Measurements from ENCODE around the gene S100A3.
"Not testable (repeated sequence)": the region's sequence is repeated elsewhere in the genome, so short reads cannot be mapped to it uniquely, and the experiment has no call there.

The S100A3 gene, protein sequence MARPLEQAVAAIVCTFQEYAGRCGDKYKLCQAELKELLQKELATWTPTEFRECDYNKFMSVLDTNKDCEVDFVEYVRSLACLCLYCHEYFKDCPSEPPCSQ

DNA sequence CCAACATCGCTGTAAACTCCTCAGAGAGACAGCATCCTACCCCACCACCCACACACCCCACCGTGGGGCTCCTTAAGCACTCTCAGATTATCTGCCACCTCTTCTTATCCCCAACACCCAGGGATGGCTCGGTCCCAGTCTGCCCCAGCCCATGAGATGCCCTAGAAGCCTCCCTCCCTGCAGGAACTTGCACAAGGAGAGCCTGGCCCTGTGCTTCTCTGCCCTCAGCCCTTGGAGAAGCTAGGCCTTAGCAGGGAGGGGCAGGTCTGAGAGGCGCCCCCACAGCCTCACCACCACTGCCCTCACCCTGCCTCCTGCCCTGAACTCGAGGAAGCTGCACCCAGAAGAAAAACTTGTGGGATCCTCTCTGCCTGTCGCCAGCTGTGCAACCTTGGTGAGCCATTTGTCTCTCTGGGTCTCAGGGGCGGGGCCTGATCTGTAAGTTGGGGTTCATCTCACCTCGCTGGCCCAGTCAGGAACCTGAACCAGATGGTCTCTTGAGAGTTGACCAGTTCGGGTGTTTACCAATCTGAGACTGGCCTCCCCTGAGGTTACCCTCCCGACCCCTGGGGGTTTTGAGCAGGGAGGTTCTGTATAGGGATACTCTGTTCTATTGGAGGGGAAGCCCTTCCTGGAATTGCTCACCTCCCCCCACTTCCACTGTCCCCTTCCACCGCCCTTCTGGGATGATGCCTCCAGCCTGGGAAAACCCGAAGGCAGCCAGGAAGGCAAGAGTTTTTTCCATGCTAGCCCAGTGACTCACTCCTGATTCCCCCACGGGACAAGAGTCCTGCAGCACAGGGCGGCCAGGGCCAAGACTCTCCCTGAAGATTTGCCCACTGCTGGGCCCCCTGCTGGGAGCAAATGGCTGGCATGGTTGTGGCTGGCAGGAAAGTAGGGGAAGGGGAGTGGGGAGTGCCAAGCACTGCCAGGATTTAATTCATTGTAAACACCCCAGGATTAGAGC is at the start of gene S100A3:
Gene S100A3 (minus strand): TSS at position 537 of the 967 bp plus-strand sequence. CDS start 773 bp downstream, outside the sequence.
- no peak within 1 kb of the TSS for H3K4me3 ChIP-seq
- H3K4me1 ChIP-seq: peaks cover 83 to 97% (median 88%) of the 10 kb centered on the region in 10 experiments
- H3K36me3 ChIP-seq: peaks cover 0 to 9% (median 6%) of the 10 kb centered on the region in 11 experiments; a peak in 12 of 22 replicates
- peak within 1 kb of the TSS; percentile 86 to 100 (median 95) for H3K4me2 ChIP-seq
- no peaks in the 10 kb centered on the region for H3K9me3 ChIP-seq (replicated peaks in 1 of 11)
- H3K9ac ChIP-seq: peak within 1 kb of the TSS in 7 of 11 experiments; percentile 1 to 43 (median 24); a peak in 7 of 22 replicates
- no peak for TF ChIP-seq Cebpa-rat (IDR thresholded peaks at IDR 0.05)
- peak within 1 kb of the TSS in 8 of 11 experiments; percentile 38 to 83 (median 67); a peak in 14 of 22 replicates for H3K27ac ChIP-seq
- H4K20me1 ChIP-seq: peaks cover 0 to 14% (median 0%) of the 10 kb centered on the region in 11 experiments; a peak in 6 of 22 replicates
- H3K27me3 ChIP-seq: no peaks in the 10 kb centered on the region

DNA sequence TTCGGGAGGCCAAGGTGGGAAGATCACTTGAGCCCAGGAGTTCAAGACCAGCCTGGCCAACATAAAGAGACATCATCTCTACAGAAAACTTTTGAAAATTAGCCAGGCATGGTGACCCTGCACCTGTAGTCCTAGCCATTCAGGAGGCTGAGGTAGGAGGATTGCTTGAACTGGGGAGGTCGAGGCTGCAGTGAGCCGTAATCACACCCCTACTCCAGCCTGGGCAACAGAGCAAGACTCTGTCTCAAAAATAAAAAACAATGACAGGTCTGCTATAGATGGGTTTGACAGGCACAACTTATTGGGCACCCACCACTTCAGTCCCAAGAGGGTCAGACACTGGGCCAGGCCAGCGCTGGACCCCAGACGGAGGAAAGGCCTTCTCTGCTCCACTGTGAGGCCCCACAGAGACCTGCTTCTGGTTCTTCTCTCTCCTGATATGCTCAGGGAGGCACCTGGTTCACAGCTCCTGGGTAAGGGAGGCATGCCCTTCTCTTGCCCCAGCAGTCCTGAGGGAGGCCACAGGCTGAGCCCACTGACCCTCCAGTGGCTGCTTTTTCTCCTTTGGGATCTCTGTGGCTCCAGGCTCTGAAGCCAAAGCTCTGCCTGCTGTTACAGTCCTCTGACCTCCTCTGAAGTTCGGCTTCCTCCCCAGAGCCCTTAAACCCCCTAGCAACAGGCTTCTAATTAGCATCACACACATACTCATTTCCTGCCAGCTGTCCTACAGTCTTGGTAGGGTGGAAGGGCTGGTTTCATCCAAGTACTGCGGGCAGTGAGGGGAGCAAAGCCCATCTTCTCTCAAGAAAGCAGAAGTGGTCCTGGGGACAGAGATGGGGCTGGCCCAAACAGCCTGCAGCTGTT is 49.5 kb upstream of the S100A3 start:
- H3K36me3 ChIP-seq: no peaks in the 10 kb centered on the region
- peak overlapping the region; percentile 79 to 97 (median 91) for H3K4me2 ChIP-seq
- peak in 1 of 11 experiments; percentile 36; a peak in 1 of 22 replicates for TF ChIP-seq Cebpa-rat (IDR thresholded peaks at IDR 0.05)
- peak overlapping the region in 6 of 10 experiments; percentile 32 to 53 (median 46); a peak in 8 of 20 replicates for H3K4me3 ChIP-seq
- peak overlapping the region; percentile 90 to 99 (median 95) for H3K27ac ChIP-seq
- no peaks in the 10 kb centered on the region for H3K9me3 ChIP-seq (replicated peaks in 1 of 11)
- H3K4me1 ChIP-seq: peaks cover 60 to 76% (median 71%) of the 10 kb centered on the region in 10 experiments
- no peaks in the 10 kb centered on the region for H4K20me1 ChIP-seq
- peak overlapping the region; percentile 77 to 90 (median 85); a peak in 21 of 22 replicates for H3K9ac ChIP-seq
- no peaks in the 10 kb centered on the region for H3K27me3 ChIP-seq

DNA sequence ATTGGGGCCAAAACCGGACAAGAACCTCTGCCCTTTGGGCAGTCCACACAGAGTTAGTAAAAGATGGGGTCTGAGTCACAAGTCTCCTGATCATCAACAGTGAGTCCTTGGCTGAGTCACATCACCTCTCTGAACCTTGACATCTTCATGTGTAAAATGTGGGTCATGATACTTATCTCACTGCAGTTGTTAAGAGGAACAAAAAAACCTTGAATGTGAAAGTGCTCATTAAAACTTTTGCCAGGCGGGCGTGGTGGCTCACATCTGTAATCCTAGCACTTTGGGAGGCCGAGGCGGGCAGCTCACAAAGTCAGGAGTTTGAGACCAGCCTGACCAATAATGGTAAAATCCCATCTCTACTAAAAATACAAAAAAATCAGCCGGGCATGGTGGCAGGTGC is 48.1 kb upstream of the S100A3 start:
- Histone ChIP-seq H3K36me3 (no peaks in the 10 kb centered on the region), H3K27me3 (no peaks in the 10 kb centered on the region), H4K20me1 (no peaks in the 10 kb centered on the region), H3K9me3 (replicated peaks in 1 of 11) (no peaks in the 10 kb centered on the region), H3K4me1 (peaks cover 51 to 64% (median 61%) of the 10 kb centered on the region in 10 experiments), H3K9ac (peak overlapping the region in 5 of 11 experiments; percentile 17 to 88 (median 83); a peak in 5 of 22 replicates), H3K4me3 (no peak overlapping the region), H3K27ac (peak overlapping the region in 10 of 11 experiments; percentile 91 to 99 (median 96); a peak in 20 of 22 replicates), H3K4me2 (peak overlapping the region; percentile 39 to 97 (median 91))
- no peak for TF ChIP-seq Cebpa-rat (IDR thresholded peaks at IDR 0.05)

DNA sequence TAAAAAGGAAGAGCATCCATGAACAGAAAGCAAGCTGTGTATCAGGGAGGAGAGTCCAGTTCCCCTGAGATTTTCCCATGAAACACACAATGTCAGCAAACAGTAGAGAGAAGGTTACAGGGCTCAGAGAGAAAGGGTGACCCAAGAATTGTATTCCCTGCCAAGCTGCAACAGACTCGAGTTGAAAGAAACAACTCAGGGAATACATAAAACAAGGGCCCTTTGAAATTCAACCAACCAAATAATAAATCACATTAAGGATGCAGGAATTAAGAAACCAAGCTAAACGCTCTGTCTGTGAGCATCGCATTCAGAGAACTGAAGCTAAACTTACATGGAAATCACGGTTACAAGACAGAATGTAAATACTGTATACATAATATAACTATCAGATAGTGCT is 43.7 kb upstream of the S100A3 start:
- Histone ChIP-seq H3K9ac (no peak overlapping the region), H3K36me3 (no peaks in the 10 kb centered on the region), H3K4me2 (no peak overlapping the region), H4K20me1 (no peaks in the 10 kb centered on the region), H3K4me1 (peaks cover 12 to 34% (median 27%) of the 10 kb centered on the region in 10 experiments), H3K27ac (no peak overlapping the region), H3K9me3 (replicated peaks in 1 of 11) (no peaks in the 10 kb centered on the region), H3K4me3 (no peak overlapping the region), H3K27me3 (no peaks in the 10 kb centered on the region)
- no peak for TF ChIP-seq Cebpa-rat (IDR thresholded peaks at IDR 0.05)

DNA sequence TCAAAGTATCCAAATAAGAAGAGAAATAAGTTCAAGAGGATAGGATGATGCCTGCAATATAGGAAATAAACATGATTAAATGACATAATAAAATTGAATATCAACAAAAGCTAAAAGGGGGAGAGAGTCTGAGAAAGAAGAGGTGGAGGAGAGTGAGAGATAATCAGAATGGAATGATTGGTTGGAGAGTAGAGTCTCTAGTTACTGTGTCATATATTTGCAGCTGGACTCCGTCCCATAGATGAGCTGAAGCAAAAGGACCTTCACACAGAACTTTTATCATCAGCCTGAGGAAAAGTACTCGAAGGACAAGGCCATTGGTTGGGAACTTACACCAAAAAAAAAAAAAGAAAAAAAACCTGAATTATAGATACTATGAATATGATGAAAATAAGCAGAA is 39.4 kb upstream of the S100A3 start:
- Histone ChIP-seq H3K36me3 (no peaks in the 10 kb centered on the region), H3K4me3 (no peak overlapping the region), H3K4me1 (peaks cover 9 to 32% (median 21%) of the 10 kb centered on the region in 10 experiments), H3K9ac (no peak overlapping the region), H3K9me3 (replicated peaks in 1 of 11) (no peaks in the 10 kb centered on the region), H3K27me3 (no peaks in the 10 kb centered on the region), H3K4me2 (peak overlapping the region in 8 of 11 experiments; percentile 8 to 64 (median 46); a peak in 5 of 22 replicates), H3K27ac (no peak overlapping the region), H4K20me1 (no peaks in the 10 kb centered on the region)
- no peak for TF ChIP-seq Cebpa-rat (IDR thresholded peaks at IDR 0.05)

DNA sequence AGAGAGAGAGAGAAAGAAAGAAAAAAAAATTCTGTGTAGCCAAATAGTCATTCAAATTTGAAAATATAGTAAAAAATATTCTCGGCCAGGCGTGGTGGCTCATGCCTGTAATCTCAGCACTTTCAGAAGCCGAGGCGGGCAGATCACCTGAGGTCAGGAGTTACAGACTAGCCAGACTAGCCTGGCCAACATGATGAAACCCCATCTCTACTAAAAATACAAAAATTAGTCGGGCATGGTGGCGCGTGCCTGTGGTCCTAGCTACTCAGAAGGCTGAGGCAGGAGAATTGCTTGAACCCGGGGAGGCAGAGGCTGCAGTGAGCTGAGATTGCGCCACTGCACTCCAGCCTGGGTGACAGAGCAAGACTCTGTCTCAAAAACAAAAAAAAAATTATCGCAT is 39.0 kb upstream of the S100A3 start:
- not testable (repeated sequence) for H3K36me3 ChIP-seq; H3K9ac ChIP-seq; H4K20me1 ChIP-seq; H3K27ac ChIP-seq; H3K9me3 ChIP-seq (replicated peaks in 1 of 11); H3K27me3 ChIP-seq; H3K4me3 ChIP-seq
- Histone ChIP-seq H3K4me1 (peaks cover 9 to 31% (median 21%) of the 10 kb centered on the region in 10 experiments), H3K4me2 (peak overlapping the region in 9 of 11 experiments; percentile 34 to 64 (median 55); a peak in 14 of 22 replicates)

DNA sequence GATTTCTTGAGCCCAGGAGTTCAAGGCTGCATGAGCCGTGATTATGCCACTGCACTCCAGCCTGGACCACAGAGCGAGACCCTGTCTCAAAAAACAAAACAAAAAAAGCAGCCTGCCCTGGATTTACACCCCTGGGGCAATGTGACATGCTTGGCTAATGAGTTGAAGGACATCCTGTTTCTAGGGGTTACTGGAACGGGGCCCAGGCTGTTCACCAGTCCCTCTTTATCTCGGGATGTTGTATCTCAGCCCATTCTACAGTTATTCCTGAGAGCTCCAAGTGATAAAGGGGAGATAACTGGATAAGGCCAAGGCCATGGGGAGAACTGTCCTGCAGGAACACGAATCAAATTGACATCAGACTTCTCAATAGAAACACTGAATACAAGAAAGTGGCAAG is 38.3 kb upstream of the S100A3 start:
- TF ChIP-seq Cebpa-rat (IDR thresholded peaks at IDR 0.05): no peak
- Histone ChIP-seq H3K4me1 (peaks cover 9 to 27% (median 21%) of the 10 kb centered on the region in 10 experiments), H3K4me2 (peak overlapping the region in 9 of 11 experiments; percentile 34 to 64 (median 55); a peak in 19 of 22 replicates)

DNA sequence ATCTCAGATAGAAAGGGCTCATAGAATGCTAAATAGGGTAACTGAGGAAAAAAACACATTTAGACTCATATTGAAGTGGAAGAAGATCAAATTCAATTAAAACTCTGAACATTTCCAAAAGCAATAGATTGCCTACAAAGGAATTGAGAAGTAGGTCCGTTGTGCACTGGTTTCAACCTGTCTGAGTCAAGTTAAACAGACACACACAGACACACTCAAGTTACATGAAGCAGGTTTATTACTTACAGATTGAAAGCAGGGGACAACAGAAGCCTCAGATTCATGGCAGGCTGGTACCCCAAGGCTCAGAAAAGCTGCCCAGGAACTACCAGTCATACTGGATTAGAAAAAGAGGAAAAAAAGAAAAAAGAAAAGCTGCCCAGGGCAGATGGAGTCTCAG is 37.3 kb upstream of the S100A3 start:
- Histone ChIP-seq H3K4me1 (peaks cover 9 to 27% (median 21%) of the 10 kb centered on the region in 10 experiments), H3K36me3 (no peaks in the 10 kb centered on the region), H3K27ac (0 out of 22 replicates have a peak overlapping the region, but pooled peaks of 1 of the 11 experiments have one; percentile 8), H3K9me3 (replicated peaks in 1 of 11) (no peaks in the 10 kb centered on the region), H3K27me3 (no peaks in the 10 kb centered on the region), H4K20me1 (no peaks in the 10 kb centered on the region), H3K4me3 (no peak overlapping the region), H3K4me2 (peak overlapping the region in 4 of 11 experiments; percentile 34 to 64 (median 60); a peak in 6 of 22 replicates), H3K9ac (0 out of 22 replicates have a peak overlapping the region, but pooled peaks of 1 of the 11 experiments have one; percentile 13)
- no peak for TF ChIP-seq Cebpa-rat (IDR thresholded peaks at IDR 0.05)

More for the DNA sequence above, 38.3 kb upstream of the S100A3 start:
- no peaks in the 10 kb centered on the region for H3K27me3 ChIP-seq
- H3K27ac ChIP-seq: peak overlapping the region in 2 of 11 experiments; percentile 12 to 22; a peak in 2 of 22 replicates
- no peak overlapping the region for H3K9ac ChIP-seq
- no peaks in the 10 kb centered on the region for H3K9me3 ChIP-seq (replicated peaks in 1 of 11)
- no peak overlapping the region for H3K4me3 ChIP-seq
- no peaks in the 10 kb centered on the region for H4K20me1 ChIP-seq
- no peaks in the 10 kb centered on the region for H3K36me3 ChIP-seq
